Breast epithelium (tissue), 3 donors: ENCODE data around the gene SLC25A33.

ENCODE experiments used
- CTCF ChIP-seq, 3 donors: fragments of 450-650 bp; IDR thresholded peaks; one replicate each; pipeline ENCODE4 v1.5.1; 2016 to 2017; ENCODE audit warnings: antibody characterized with exemption in 3 of 3, mild to moderate bottlenecking in 3 of 3, moderate library complexity in 3 of 3
- POLR2A ChIP-seq: fragments of 450-650 bp; IDR thresholded peaks from one replicate; pipeline ENCODE4 v1.6.1; 2016; ENCODE audit warnings: antibody characterized with exemption, mild to moderate bottlenecking, moderate library complexity
- POLR2AphosphoS5 ChIP-seq, 3 donors: sonication (generic); formaldehyde crosslinking; IDR thresholded peaks; one replicate each; pipeline ENCODE4 v1.6.1; 2017; ENCODE audit warnings: antibody characterized with exemption in 3 of 3

- TF ChIP-seq POLR2AphosphoS5 (IDR thresholded peaks at IDR 0.05): no peak
- no peak for TF ChIP-seq POLR2A
- TF ChIP-seq CTCF (IDR thresholded peaks at IDR 0.05): no peak
Measured at GRCh38 chr1:9542430-9542829, 3.2 kb downstream of the SLC25A33 start.
